HG03175 (cell line): ENCODE measurements around the gene ERICH3.
A peak's percentile ranks its signal among the peaks of the same experiment; 100 is the strongest.

Experiments used
- ATAC-seq: cut with Tn5 transposase; IDR thresholded peaks from one replicate; pipeline ENCODE4 v1.9.1; 2021; ENCODE audit warnings: mild to moderate bottlenecking, moderate library complexity; ENCODE audit not compliant: unreplicated experiment

ERICH3 gene

DNA sequence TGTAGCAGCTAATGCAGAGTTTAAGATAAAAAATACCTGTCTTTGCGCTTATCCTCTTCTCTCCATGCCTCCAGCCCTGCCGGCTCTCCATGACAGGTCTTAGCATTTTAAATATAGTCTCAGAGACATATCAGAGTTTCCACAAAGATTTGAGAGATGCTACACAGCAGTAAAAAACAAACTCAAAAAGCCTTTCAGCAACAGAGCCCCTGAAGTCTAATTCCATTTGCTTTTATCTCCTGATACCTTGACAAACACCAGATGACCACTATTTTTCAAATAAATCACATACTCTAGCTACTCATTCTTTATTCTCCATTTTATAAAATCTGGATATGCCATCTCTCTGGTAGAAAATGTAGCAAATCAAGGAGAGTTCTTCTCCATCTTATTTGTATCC is 81.6 kb downstream of the ERICH3 start:
- no peak for ATAC-seq

DNA sequence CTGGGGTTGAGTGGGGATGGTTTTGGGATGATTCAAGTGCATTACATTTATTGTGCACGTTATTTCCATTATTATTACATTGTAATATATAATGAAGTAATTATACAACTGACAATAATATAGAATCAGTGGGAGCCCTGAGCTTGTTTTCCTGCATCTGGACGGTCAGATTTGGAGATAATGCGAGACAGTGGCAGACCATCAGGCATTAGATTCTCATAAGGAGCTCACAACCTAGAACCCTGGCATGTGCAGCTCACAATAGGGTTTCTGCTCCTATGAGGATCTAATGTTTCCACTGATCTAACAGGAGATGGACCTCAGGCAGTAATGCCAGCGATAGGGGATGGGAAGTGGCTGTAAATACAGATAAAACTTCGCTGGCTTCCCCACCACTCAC is 83.3 kb downstream of the ERICH3 start:
- no peak for ATAC-seq

DNA sequence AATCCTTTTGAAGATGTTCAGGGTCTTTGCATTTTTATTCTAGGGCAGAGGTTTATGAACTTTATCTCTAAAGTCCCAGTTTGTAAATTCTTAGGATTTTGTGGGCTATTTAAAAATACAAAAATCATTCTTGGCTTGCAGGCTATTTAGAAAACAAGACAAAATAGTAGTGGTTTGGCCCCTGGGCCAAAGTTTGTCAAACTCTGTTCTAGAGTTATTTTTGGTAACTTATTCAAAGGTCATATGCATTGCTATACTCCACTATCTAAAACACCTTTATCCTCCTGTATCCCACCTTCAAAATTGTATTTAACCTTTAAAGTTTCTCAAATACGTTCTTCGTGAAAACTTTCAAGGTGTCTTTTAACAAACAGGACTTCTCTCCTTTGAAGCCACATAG is 85.7 kb downstream of the ERICH3 start:
- no peak for ATAC-seq

DNA sequence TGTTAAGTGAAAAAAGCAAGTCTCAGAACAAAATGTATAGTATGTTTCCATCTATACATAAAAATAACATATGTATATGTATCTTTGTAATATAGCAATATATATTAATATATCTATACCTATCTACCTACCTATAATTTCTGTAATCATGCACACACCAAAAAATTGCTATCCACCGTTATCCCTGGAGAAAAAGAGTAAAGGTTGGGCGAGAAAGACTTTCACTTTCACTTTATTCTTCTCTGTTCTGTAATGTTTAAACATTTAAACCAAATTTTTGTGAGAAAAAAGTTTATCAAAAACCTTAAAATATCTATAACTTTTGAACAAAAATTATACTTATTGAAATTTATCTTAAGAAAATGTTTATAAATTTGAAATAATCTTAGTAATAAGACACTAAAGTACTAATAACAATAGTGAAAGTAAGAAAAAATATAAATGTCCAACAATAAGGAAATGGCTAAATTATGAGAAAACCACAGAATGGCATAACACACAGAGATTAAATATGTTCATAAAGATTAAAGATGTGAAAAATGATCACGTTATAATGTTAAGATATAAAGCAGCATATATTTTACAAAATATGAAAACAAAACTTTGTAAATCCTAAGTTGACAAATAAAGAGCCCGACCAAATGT is 87.2 kb downstream of the ERICH3 start:
- ATAC-seq = peak; percentile 44

DNA sequence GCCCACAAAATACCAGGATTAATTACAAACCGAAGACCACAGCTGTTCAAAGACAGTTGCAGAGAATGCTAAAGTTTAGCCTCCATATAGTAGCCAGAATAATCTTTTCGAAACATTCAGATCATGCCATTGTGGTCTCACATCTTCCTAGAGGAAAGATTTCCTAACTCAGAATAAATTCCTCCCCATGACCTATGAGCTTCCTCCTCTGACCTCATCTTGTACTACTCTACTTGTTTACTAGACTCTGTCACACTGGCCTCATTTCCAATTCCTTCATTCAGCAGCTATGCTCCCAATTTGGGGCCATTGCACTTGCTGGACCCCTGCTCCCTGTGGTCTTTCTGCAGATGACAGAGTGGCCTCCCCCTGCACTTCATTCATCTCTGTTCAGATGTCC is 89.4 kb downstream of the ERICH3 start:
- no peak for ATAC-seq

DNA sequence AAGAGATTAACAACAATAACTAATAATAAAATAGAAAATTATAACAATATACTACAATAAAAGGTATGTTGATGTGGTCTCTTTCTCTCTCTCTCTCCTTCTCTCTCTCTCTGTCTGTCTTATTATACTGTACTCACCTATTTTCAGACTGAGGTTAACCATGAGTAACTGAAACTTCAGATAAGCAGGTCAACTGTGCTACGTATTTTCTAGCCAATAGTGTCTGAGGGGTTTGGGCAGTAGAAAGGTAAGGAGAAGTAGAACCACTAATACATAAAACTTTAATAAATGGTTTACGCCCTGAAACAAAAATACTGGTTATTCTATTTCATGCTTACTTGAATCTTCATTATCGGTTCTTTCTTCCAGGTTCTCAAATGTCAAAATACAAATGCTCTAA is 90.2 kb downstream of the ERICH3 start:
- no peak for ATAC-seq

DNA sequence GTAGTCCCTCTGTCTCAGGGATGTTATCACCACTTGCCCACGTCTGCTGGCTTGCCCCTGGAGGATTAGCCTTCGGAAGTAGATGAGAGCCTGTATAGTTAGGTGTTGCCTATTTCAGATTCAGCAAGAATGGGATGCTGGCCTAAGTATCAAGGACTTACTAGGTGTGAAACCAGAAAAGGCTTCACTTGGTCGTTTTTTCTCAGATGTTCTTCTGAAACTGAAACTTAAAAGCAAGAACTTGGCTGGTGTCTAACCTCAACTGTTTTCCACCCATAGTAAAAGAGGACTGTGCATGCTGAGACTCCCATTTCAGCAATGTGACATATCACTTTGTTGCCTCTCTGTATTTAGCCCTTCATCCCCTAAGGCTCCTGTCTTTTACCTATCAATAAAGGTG is 94.2 kb downstream of the ERICH3 start:
- peak; percentile 99 for ATAC-seq

DNA sequence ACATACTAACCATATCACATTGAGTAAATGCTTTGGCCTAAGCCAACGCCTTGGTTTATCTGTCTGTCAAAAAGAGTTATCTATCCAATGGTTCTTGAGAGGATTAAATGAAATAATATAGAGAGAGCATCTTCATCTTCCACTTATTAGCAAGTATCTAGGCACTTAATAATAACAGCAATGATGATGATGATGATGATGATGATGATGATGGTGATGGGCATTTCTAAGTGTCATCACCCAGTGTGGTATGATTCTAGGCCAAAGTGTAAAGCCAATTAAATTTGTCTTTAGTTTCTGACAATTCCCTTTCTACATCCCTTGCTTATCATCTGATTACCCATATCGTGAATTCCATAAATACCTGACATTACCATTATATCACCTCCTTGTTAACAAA is 95.5 kb downstream of the ERICH3 start:
- no peak for ATAC-seq

DNA sequence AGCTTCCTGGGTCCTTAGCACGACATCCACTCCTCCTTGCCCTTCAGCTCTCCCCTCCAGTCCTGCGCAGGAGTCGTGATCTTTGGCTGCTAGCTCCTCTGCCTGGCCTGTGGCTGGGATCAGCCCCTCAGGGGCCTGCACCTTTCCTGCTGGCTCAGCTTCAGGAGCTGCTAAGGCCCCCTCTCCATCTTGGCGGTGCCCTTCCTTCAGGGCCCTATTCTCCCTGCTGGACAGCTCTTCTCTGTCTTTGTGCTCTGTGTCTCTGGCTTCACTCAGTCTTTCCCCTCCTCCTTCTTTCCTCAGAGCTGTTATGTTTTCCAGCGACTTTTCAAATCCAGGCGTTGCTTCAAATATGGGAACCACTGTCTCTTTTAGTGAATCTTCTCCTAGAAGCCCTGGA is 101.7 kb downstream of the ERICH3 start:
- ATAC-seq = no peak

DNA sequence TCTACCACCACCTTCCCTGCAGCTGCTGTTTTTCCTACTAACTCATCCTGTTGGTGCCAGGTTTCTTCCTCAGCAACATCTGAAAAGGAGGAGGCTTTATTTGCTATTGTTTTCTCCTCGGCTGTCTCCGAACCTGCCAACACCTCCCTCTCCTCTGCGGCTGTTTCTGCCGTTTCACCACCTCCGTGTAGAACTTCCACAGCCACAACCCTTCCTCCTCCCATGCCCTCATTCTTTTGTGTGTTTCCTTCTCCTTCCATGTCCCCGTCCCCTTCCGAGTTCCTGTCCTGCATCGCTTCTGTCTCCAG is 102.1 kb downstream of the ERICH3 start:
- ATAC-seq = no peak

DNA sequence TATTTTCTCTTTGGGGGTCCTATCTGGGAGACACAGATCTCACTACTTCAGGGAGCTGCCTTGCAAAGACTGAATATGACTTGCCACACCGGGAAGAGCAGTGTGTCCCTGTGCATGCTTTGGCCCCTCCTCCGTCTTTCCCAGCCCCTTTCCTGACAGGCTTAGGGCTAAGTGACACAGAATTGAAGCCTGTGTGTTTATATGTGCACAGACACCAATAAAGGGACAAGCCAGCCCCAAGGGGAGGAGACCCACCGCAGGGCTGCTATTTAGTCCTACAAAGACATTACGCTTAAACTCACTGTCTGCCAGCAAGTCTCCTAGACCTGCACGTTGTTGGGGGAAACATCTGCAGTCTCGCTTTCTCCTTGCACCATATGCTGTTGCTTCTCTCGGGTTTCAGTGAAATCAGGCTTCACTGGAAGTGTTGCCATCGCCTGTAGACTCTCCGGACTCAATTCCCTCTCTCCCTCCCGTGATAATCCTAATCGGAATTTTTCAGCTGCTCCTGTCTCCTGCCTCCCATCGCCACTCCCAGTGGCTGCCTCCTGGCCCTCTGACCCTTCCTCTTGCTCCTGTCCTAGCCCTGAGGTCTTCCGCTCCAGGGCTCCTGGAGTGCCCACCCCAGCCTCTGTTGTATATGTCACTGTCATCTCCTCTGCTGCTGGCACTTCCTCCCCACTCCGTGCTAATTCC is 102.6 kb downstream of the ERICH3 start:
- no peak for ATAC-seq

DNA sequence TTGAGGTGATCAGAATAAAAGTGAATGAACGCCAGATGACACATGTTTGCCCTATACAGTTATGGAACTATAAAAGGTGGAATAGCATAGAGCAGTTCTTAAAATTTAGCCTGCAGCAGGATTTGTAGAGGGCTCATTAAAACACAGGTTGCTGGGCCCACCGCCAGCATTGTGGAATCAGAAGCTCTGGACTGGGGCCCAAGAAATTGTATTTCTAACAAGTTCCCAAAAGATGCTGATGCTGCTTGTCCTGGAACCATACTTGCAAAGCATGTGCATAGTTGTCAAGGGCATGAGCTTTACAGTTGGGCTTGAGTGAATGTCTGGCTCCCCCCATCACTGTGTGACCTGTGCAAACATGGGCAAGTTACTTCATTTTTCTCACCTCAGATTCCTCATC is 123.7 kb downstream of the ERICH3 start:
- ATAC-seq = no peak

DNA sequence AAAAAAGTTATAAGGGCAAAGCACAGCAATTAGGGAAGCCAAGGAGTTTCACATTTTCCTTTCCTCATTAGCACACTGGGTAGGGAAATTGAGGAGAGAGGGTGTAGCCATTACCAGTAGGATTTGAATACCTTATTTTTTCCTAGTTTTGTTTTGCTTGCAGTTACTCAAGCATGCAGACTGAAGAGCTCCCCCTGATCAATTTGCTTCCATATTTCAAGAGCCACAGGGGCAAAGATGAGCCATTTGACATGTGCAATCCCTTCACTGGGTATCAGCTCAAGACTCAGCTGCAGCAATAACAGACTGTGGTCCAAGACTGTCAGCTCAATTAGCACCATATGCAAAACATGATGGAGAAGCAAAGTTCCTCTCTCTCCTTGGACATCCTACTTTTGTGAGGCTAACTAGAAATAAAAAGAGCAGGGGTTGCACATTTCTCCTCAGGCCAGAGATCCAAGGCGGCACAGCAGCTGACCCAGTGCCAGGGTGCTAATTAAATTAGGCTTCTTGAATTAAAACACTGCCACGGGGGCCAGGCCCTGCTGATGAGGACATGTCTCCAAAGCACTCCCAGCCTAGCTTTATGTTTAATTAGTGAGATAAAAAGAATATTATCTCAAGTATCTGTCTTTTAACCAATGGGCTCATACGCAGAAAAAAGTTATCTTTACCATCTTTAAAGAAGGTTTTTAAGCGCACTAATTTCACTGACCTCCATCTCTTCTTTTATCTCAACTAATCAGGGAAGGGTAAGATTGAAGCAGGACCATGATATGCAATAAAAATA is 124.4 kb downstream of the ERICH3 start:
- ATAC-seq = no peak

DNA sequence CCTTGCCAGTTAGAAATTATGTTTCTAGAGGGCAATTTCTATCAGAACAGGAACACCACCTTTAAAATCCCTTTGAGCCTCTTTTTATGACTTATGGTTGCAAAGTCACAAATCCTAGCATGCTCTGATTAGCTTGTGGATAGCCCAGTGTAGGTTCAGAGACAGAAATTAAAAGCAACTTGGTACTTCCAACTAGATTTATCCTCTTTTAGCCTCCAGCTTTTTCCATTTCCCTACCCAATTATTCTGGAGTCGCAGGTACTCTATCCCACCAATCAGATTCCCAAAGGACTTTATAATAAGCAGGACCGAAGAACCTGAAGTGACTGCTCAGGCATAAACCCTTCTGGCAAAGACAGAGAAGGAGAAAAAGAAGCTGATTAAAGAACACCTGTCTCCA is 127.8 kb downstream of the ERICH3 start:
- no peak for ATAC-seq

DNA sequence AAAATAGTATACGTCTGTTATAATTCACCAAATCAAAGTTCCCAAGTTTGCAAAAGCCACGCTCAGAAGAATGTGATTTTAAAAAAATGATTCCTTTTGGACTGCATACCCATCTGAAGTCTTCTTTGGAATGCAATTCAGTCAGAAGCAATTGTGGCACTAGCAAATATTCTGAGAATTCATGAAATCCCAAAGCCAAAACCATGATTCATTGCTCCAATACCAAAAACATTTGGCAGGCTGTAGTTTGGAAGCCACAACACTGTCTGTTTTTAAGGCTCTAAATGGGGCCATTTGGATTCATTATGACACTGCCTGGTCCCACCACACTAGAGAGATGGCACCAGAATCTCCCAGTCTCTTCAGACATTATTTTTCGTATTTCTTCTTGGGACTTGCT is 139.4 kb downstream of the ERICH3 start:
- no peak for ATAC-seq

DNA sequence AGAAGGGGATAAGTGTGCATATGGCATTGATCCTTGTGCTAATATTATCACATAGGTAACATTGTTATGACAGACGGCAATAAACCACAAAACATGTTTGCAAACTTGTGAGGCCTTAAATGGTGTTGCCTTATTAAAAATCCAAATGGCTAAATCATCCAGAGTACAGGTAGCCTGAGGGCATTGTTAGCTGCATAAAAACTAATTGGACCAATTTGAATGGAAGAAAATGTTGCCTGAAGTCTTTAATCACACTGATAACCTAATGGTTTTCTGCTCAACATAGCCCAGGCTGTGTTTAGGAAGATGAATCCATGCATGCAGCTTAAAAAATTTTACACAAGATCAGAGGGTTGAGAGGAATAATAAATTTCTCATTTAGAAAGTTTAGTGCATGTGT is 141.8 kb downstream of the ERICH3 start:
- no peak for ATAC-seq

DNA sequence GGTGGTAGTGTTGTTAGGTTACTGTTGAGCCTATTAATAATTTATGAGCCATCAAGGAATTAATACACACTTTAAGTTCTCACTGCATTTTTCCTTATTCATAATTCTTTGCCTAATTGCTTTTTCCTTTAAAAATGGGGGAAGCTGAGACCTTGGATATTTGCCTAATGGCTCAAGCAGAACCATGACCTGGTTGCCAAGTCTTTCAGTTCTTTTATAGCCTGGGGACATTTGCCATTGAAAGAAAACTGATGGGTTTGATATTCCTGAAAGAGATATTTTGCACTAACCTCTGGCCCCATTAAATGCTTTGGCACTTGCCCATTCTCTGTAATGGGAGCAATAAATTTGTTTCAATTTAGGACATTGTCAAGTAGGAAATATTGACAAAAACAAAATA is 142.7 kb downstream of the ERICH3 start:
- ATAC-seq = no peak

DNA sequence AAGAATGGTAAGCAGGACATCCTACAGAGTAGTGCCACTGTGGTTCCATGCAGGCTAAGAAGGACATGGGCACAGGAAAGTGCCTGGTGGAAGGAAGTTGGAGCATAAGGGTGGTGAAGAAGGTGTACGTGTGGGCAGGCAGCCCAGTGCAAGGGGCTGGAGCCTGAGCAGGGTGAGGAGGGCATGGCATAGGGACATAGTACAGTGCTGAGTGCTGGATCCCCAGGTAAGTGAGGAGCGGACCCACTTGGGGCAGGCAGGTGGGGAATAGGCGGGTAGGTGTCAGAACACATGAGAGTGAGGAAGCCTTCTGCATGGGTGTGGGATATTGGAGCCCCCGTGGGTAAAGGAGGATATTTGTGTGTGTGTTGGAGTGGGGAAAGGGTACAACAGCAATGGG is 145.5 kb downstream of the ERICH3 start:
- ATAC-seq = no peak

DNA sequence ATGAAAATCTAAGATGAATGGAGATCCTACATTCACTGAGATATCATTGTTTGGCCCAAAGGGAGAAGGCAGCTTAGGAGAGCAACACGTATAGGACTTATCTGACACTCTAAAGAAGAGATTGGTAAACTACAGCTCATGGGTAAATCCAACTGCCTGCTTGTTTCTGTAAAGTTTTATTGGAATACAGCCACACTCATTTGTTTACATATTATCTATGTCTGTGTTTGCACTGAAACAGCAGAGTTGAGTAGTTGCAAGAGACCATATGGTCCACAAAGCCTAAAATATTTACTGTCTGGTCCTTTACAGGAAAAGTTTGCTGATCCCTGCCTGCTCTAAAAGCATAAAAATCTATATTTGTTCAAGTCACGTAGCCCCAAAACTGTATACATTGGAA is 146.9 kb downstream of the ERICH3 start:
- ATAC-seq = no peak

DNA sequence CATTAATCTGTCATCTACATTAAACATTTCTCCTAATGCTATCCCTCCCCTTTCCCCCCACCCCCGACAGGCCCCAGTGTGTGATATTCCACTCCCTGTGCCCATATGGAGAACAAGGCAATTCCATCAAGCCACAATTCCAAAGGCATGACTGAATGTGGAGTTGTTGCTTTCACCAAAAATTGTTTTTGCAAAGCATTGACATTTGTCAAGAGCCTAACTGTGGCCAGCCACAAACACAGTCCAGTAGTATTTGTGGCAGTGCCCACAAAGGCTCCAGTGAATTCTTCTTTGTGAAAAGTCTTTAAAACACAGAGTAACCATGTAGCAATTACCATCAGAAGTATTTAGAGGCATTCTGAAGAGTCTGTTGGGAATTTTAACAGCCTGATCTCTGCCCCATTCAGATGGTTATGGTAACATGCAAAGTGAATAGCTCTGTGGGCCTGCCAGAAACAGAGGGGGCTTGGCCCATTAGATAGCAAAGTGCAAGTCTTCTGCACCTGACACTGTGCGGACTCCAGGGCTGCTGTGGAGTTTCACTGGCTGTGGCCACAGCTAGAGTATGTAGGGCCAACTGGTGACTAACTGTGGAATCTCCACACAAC is 149.6 kb downstream of the ERICH3 start:
- ATAC-seq = no peak

DNA sequence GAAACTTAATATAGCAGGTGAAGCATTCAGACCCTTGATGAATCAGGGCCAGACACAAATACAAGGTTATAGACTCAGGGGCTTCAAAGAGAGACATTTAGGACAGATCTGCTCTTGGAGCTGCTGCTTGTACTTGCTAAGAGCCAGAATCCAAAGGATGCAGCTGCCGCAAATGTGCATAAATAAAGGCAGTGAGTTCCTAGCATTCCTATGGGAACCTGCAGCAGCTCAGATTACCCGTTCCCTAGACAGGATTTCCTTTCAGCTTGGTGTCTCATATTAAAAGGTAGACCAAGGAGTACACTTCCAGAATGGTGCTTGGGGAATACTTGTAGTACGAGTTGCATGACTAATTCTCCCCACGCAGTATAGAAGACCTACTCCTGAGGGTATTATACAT is 151.4 kb downstream of the ERICH3 start:
- no peak for ATAC-seq
